A172 (cell line): ENCODE data around the gene PLCB1. TPM values are rescaled to one million over a fixed set of nuclear protein-coding genes. Genes with fewer than 3 reads are reported as not detected.
A peak's percentile ranks its signal among the peaks of the same experiment; 100 is the strongest.
"Not testable (repeated sequence)": the region's sequence is repeated elsewhere in the genome, so short reads cannot be mapped to it uniquely, and the experiment has no call there.

Source experiments
- DNase-seq: peaks from one replicate; pipeline ENCODE4 v3.0.0-alpha.2; 2015; ENCODE audit warnings: low spot score
- total RNA-seq: library from RNA; depleted of rRNA; stranded (reverse); fragments of >200 nt; shearing (Covaris generic); gene quantifications from 2 replicates; pipeline ENCODE4 v1.2.3, GENCODE V29; 2014

PLCB1 gene
- total RNA-seq, 1 experiment from 2014 or later = 0.43 TPM

GRCh38 chr20:8443464-8444072 is 311.5 kb downstream of the PLCB1 start:
- DNase-seq = no peak

GRCh38 chr20:8447262-8448120 is 315.4 kb downstream of the PLCB1 start:
- no peak for DNase-seq

GRCh38 chr20:8449123-8449522 is 317.1 kb downstream of the PLCB1 start:
- no peak for DNase-seq

- peak; percentile 41 for DNase-seq
Observed at GRCh38 chr20:8454137-8454712, 322.2 kb downstream of the PLCB1 start.

- DNase-seq = no peak
Observed at GRCh38 chr20:8456765-8457164, 324.7 kb downstream of the PLCB1 start.

- DNase-seq = no peak
Observed at GRCh38 chr20:8457978-8458377, 325.9 kb downstream of the PLCB1 start.

GRCh38 chr20:8461186-8461585 is 329.1 kb downstream of the PLCB1 start:
- DNase-seq = no peak

GRCh38 chr20:8464368-8464767 is 332.3 kb downstream of the PLCB1 start:
- DNase-seq = no peak

GRCh38 chr20:8466781-8467180 is 334.7 kb downstream of the PLCB1 start:
- DNase-seq = not testable (repeated sequence)

GRCh38 chr20:8470156-8470555 is 338.1 kb downstream of the PLCB1 start:
- DNase-seq = no peak

- DNase-seq = no peak
Observed at GRCh38 chr20:8471465-8471864, 339.4 kb downstream of the PLCB1 start.

- no peak for DNase-seq
Observed at GRCh38 chr20:8473459-8473858, 341.4 kb downstream of the PLCB1 start.

- no peak for DNase-seq
Observed at GRCh38 chr20:8474027-8474668, 342.1 kb downstream of the PLCB1 start.

- DNase-seq = no peak
Observed at GRCh38 chr20:8476021-8476420, 344.0 kb downstream of the PLCB1 start.

- no peak for DNase-seq
Observed at GRCh38 chr20:8480597-8480996, 348.5 kb downstream of the PLCB1 start.

GRCh38 chr20:8487696-8488095 is 355.6 kb downstream of the PLCB1 start:
- DNase-seq = no peak

GRCh38 chr20:8489094-8489883 is 357.2 kb downstream of the PLCB1 start:
- DNase-seq = no peak

- no peak for DNase-seq
Observed at GRCh38 chr20:8490076-8490830, 358.2 kb downstream of the PLCB1 start.

- DNase-seq = no peak
Observed at GRCh38 chr20:8492173-8492572, 360.1 kb downstream of the PLCB1 start.

- no peak for DNase-seq
Observed at GRCh38 chr20:8498571-8498970, 366.5 kb downstream of the PLCB1 start.

- DNase-seq = no peak
Observed at GRCh38 chr20:8504030-8504429, 372.0 kb downstream of the PLCB1 start.
